ENCODE results near the gene GPR152.
"Not testable (repeated sequence)": the region's sequence is repeated elsewhere in the genome, so short reads cannot be mapped to it uniquely, and the experiment has no call there.

The GPR152 gene

GRCh38 chr11:67489203-67489884 lies 36.8 kb upstream of the GPR152 start:
- DNase-seq (ENCODE audit: low read depth in 2 of 2) = no peak

- DNase-seq (ENCODE audit: low read depth in 2 of 2) = peak in 1 of 2 donors; percentile 62
Observed at GRCh38 chr11:67486481-67487195, 34.1 kb upstream of the GPR152 start.

- DNase-seq (ENCODE audit: low read depth in 2 of 2) = peak in 1 of 2 donors; percentile 64
Observed at GRCh38 chr11:67485873-67486361, 33.4 kb upstream of the GPR152 start.

GRCh38 chr11:67484847-67485311 lies 32.4 kb upstream of the GPR152 start:
- DNase-seq (ENCODE audit: low read depth in 2 of 2) = peak in 1 of 2 donors; percentile 72

- DNase-seq (ENCODE audit: low read depth in 2 of 2) = peak in 1 of 2 donors; percentile 49
Observed at GRCh38 chr11:67483831-67484665, 31.5 kb upstream of the GPR152 start.

GRCh38 chr11:67482827-67483798 lies 30.6 kb upstream of the GPR152 start, which contains the start of gene AIP:
Gene AIP (plus strand): TSS chr11:67483026. CDS start chr11:67483159, 133 bp downstream.
- DNase-seq (ENCODE audit: low read depth in 2 of 2) = peak; percentile 97 to 98

- DNase-seq (ENCODE audit: low read depth in 2 of 2) = no peak
Observed at GRCh38 chr11:67482275-67482826, 29.8 kb upstream of the GPR152 start.

GRCh38 chr11:67477344-67478050 lies 25.0 kb upstream of the GPR152 start:
- not testable (repeated sequence) for DNase-seq (ENCODE audit: low read depth in 2 of 2)

- not testable (repeated sequence) for DNase-seq (ENCODE audit: low read depth in 2 of 2)
Observed at GRCh38 chr11:67476692-67477091, 24.2 kb upstream of the GPR152 start.

GRCh38 chr11:67472882-67473281 lies 20.4 kb upstream of the GPR152 start:
- DNase-seq (ENCODE audit: low read depth in 2 of 2) = no peak

- DNase-seq (ENCODE audit: low read depth in 2 of 2) = no peak
Observed at GRCh38 chr11:67470337-67471002, 17.9 kb upstream of the GPR152 start.

GRCh38 chr11:67469508-67469811 lies 16.9 kb upstream of the GPR152 start:
- no peak for DNase-seq (ENCODE audit: low read depth in 2 of 2)

GRCh38 chr11:67468759-67469507 lies 16.4 kb upstream of the GPR152 start, which contains the start of gene TMEM134:
Gene TMEM134 (minus strand): TSS chr11:67469251. CDS start chr11:67469192, 59 bp downstream.
- DNase-seq (ENCODE audit: low read depth in 2 of 2) = peak; percentile 88 to 91

GRCh38 chr11:67468456-67468758 lies 15.9 kb upstream of the GPR152 start:
- no peak for DNase-seq (ENCODE audit: low read depth in 2 of 2)

GRCh38 chr11:67468056-67468455 lies 15.5 kb upstream of the GPR152 start:
- DNase-seq (ENCODE audit: low read depth in 2 of 2) = no peak

GRCh38 chr11:67466962-67467771 lies 14.6 kb upstream of the GPR152 start:
- DNase-seq (ENCODE audit: low read depth in 2 of 2) = no peak

- DNase-seq (ENCODE audit: low read depth in 2 of 2) = no peak
Observed at GRCh38 chr11:67466367-67466766, 13.8 kb upstream of the GPR152 start.

GRCh38 chr11:67465530-67465929 lies 13.0 kb upstream of the GPR152 start:
- not testable (repeated sequence) for DNase-seq (ENCODE audit: low read depth in 2 of 2)
